Cardiac fibroblast (primary cell): ENCODE data around the gene SPATS2L.

Experiments
- DNase-seq, 2 donors: peaks; one replicate each; pipeline versions ENCODE4 v3.0.0 to v3.0.0-alpha.2; 2010; ENCODE audit warnings: low read depth in 2 of 2
- H3K4me3 ChIP-seq, 2 donors: replicated peaks in 1 of 2; 1 replicate in 1 of 2; 2 replicates in 1 of 2; pipeline ENCODE4 v1.5.1; 2011; ENCODE audit warnings: low read depth in 2 of 2, low read length in 2 of 2, mild to moderate bottlenecking in 2 of 2, moderate library complexity in 1 of 2
- TF ChIP-seq, protein P1 (sequence below): IDR thresholded peaks from one replicate; pipeline ENCODE4 v1.5.1; 2011; ENCODE audit warnings: low read depth, mild to moderate bottlenecking, low read length, inconsistent platforms

Gene SPATS2L

GRCh38 chr2:200492656-200493055 lies 186.2 kb downstream of the SPATS2L start:
- TF ChIP-seq, protein P1, sequence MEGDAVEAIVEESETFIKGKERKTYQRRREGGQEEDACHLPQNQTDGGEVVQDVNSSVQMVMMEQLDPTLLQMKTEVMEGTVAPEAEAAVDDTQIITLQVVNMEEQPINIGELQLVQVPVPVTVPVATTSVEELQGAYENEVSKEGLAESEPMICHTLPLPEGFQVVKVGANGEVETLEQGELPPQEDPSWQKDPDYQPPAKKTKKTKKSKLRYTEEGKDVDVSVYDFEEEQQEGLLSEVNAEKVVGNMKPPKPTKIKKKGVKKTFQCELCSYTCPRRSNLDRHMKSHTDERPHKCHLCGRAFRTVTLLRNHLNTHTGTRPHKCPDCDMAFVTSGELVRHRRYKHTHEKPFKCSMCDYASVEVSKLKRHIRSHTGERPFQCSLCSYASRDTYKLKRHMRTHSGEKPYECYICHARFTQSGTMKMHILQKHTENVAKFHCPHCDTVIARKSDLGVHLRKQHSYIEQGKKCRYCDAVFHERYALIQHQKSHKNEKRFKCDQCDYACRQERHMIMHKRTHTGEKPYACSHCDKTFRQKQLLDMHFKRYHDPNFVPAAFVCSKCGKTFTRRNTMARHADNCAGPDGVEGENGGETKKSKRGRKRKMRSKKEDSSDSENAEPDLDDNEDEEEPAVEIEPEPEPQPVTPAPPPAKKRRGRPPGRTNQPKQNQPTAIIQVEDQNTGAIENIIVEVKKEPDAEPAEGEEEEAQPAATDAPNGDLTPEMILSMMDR: no peak
- no peak overlapping the region for H3K4me3 ChIP-seq
- no peak for DNase-seq

GRCh38 chr2:200494048-200494447 lies 187.6 kb downstream of the SPATS2L start:
- TF ChIP-seq, protein P1: no peak
- H3K4me3 ChIP-seq: no peak overlapping the region
- no peak for DNase-seq

DNA sequence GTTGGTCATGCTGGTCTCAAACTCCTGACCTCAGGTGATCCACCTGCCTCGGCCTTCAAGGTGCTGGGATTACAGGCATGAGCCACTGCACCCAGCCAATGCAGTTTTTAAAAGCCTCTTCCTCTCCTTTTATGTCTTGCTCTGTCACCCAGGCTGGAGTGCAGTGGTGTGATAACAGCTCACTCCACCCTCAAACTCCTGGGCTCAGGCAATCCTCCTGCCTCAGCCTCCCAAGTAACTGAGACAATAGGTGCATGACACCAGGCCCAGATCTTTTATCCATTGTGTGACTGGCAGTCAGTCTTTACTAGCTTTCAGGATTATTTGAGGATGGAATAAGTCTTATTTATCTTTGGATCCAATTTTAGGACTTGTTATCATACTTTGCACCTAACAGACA lies 190.2 kb downstream of the SPATS2L start:
- TF ChIP-seq, protein P1: no peak
- DNase-seq: no peak
- H3K4me3 ChIP-seq: no peak overlapping the region

DNA sequence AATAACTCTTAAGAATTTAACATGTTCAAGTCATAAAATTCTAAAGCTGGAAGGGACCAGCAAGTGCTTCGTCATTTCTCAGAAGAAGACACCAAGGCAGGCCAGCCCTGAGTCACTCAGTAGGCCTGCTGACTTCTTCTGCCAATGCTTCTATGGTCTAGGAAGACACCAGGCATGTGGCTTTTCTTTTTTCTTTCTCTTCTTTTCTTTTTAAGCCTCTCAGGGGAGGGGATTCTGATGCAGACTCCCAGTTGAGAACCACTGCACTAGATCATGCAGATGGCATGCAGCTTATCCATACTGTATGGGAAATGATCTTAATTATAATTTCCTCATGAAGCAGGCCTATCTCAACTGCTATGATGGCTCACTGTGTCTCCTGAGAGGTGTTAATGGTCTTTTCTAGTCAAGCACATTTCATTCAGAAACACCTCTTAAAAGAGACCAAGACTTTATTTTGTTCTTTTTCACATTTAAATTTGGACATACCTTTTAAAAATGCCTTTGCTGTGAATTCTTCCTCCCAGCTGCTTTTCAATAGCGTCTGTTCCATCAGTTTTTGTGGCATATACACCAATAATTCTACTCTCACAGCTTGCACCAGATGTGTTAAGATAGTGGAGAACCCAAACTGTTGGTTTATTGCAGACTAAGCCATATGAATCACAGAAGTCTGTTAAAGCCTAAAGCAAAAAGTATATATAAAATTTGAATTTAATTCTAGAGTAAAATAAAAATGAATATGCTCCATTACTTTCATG lies 192.1 kb downstream of the SPATS2L start:
- DNase-seq: no peak
- no peak overlapping the region for H3K4me3 ChIP-seq
- TF ChIP-seq, protein P1: no peak

GRCh38 chr2:200502196-200502595 lies 195.7 kb downstream of the SPATS2L start:
- TF ChIP-seq, protein P1: no peak
- H3K4me3 ChIP-seq: no peak overlapping the region
- no peak for DNase-seq

GRCh38 chr2:200506679-200507078 lies 200.2 kb downstream of the SPATS2L start:
- DNase-seq: no peak
- TF ChIP-seq, protein P1: no peak
- H3K4me3 ChIP-seq: no peak overlapping the region

- no peak for DNase-seq
- TF ChIP-seq, protein P1: no peak
- H3K4me3 ChIP-seq: no peak overlapping the region
These were observed 200.7 kb downstream of the SPATS2L start for GRCh38 chr2:200507179-200507578.
